Keratinocyte (primary cell): Measurements from ENCODE around the gene LRRC18. TPM values are rescaled to one million over a fixed set of nuclear protein-coding genes. Genes with fewer than 3 reads are reported as not detected.

Experiments
- DNase-seq: peaks from one replicate; pipeline ENCODE4 v3.0.0-alpha.2; 2011; ENCODE audit warnings: low read depth, missing footprints, low spot score
- FAIRE-seq: peaks from 2 replicates; lab custom pipeline; 2011; peaks lifted over from hg19 to GRCh38; lab: Jason Lieb, UNC
- H2AFZ ChIP-seq: 2 replicates; pipeline ENCODE4 v1.6.0; 2012; ENCODE audit warnings: low read length, control low read depth, inconsistent platforms; ENCODE audit not compliant: control insufficient read depth
- H3K27ac ChIP-seq: 2 replicates; pipeline ENCODE4 v1.5.1; 2011; ENCODE audit warnings: low read length; ENCODE audit not compliant: control insufficient read depth, insufficient read depth
- H3K27me3 ChIP-seq: 3 replicates; pipeline ENCODE4 v1.6.0; 2011; ENCODE audit warnings: low read length; ENCODE audit not compliant: control insufficient read depth, insufficient read depth; ENCODE audit errors: extremely low read depth
- H3K36me3 ChIP-seq, 2 experiments: 2 replicates in 1 of 2; 3 replicates in 1 of 2; pipeline ENCODE4 v1.5.1; 2011; ENCODE audit warnings: low read length in 2 of 2, mild to moderate bottlenecking in 1 of 2; ENCODE audit not compliant: control insufficient read depth in 2 of 2, insufficient read depth in 2 of 2; ENCODE audit errors: extremely low read depth in 1 of 2
- H3K4me1 ChIP-seq: 3 replicates; pipeline ENCODE4 v1.5.1; 2011; ENCODE audit warnings: low read length; ENCODE audit not compliant: control insufficient read depth, insufficient read depth; ENCODE audit errors: extremely low read depth
- H3K4me2 ChIP-seq: 3 replicates; pipeline ENCODE4 v1.6.0; 2011; ENCODE audit warnings: low read depth, low read length; ENCODE audit not compliant: control insufficient read depth, insufficient read depth; ENCODE audit errors: extremely low read depth
- H3K4me3 ChIP-seq, 3 experiments: fragments of 200-600 bp in 1 of 3; sonication (generic) in 1 of 3; 2 replicates in 2 of 3; 3 replicates in 1 of 3; pipeline ENCODE4 v1.5.1; 2011 to 2016; ENCODE audit warnings: low read length in 3 of 3, mild to moderate bottlenecking in 3 of 3, control low read depth in 2 of 3, inconsistent platforms in 1 of 3, low read depth in 1 of 3, mixed read lengths in 1 of 3, mixed run types in 1 of 3, moderate library complexity in 1 of 3; ENCODE audit not compliant: control insufficient read depth in 2 of 3, insufficient read depth in 2 of 3; ENCODE audit errors: extremely low read depth in 1 of 3
- H3K79me2 ChIP-seq: 2 replicates; pipeline ENCODE4 v1.6.0; 2012; ENCODE audit warnings: low read length; ENCODE audit not compliant: control insufficient read depth, insufficient read depth
- H3K9ac ChIP-seq: 3 replicates; pipeline ENCODE4 v1.6.0; 2011; ENCODE audit warnings: low read length; ENCODE audit not compliant: control insufficient read depth, insufficient read depth; ENCODE audit errors: extremely low read depth
- H3K9me1 ChIP-seq: 3 replicates; pipeline ENCODE4 v1.6.0; 2011; ENCODE audit warnings: low read length; ENCODE audit not compliant: control insufficient read depth, insufficient read depth; ENCODE audit errors: extremely low read depth
- H3K9me3 ChIP-seq: 2 replicates; pipeline ENCODE4 v1.5.1; 2012; ENCODE audit warnings: low read depth, low read length; ENCODE audit not compliant: control insufficient read depth
- H4K20me1 ChIP-seq: 3 replicates; pipeline ENCODE4 v1.6.0; 2011; ENCODE audit warnings: low read length; ENCODE audit not compliant: control insufficient read depth, insufficient read depth; ENCODE audit errors: extremely low read depth
- CTCF ChIP-seq, 3 experiments: IDR thresholded peaks in 1 of 3; conservative IDR thresholded peaks in 1 of 3; optimal IDR thresholded peaks in 1 of 3; 2 replicates in 2 of 3; 3 replicates in 1 of 3; pipeline versions ENCODE3 to v1.5.1; 2011; ENCODE audit warnings: low read length in 3 of 3, mild to moderate bottlenecking in 3 of 3, moderate library complexity in 2 of 3, control low read depth in 1 of 3, inconsistent platforms in 1 of 3; ENCODE audit not compliant: insufficient read depth in 2 of 3; ENCODE audit errors: extremely low read depth in 1 of 3
- EZH2 ChIP-seq: IDR thresholded peaks from one replicate; pipeline ENCODE4 v1.6.1; 2012; ENCODE audit warnings: inconsistent platforms, mild to moderate bottlenecking, low read length, moderate library complexity
- dilution Hi-C: fragments of 300-500 bp; cut with MboI; formaldehyde crosslinking; loops from one replicate; pipeline ENCODE4 v1.7.0; 2020; ENCODE audit warnings: low sequenced_read_pairs; ENCODE audit not compliant: extremely low pct_ligation_motif_present
- polyA plus RNA-seq, 5 experiments: library from polyadenylated mRNA; depleted of rRNA in 3 of 5; stranded (reverse) in 3 of 5; stranded (forward) in 1 of 5; unstranded in 1 of 5; fragments of >200 nt; gene quantifications; 1 replicate in 1 of 5; 2 replicates in 3 of 5; 3 replicates in 1 of 5; pipeline versions ENCODE4 v1.2.1 to v1.2.3, GENCODE V29; 2011 to 2012; ENCODE audit warnings: missing spikeins in 2 of 5, low read depth in 1 of 5, low replicate concordance in 1 of 5

Gene LRRC18
- polyA plus RNA-seq, 1 donor (not counting 4 experiments of a cell fraction or from before 2014, with no cell fraction given), result not detected

- TF ChIP-seq EZH2 (no peak), CTCF (optimal IDR thresholded peaks at IDR 0.05 in 1 of 3, IDR thresholded peaks at IDR 0.05 in 1 of 3, conservative IDR thresholded peaks at IDR 0.05 in 1 of 3; ENCODE audit: extremely low read depth in 1 of 3, insufficient read depth in 2 of 3, low read length in 3 of 3) (no peak)
- H3K9me1 ChIP-seq, result no peaks in the 10 kb centered on the region
- no peaks in the 10 kb centered on the region for H3K9me3 ChIP-seq
- no peak for FAIRE-seq
- H3K4me2 ChIP-seq, result no peak overlapping the region
- H3K4me3 ChIP-seq, result no peak overlapping the region
- no peaks in the 10 kb centered on the region for H3K79me2 ChIP-seq
- no peak overlapping the region for H3K27ac ChIP-seq
- no peak overlapping the region for H2AFZ ChIP-seq
- DNase-seq, result no peak
- H3K9ac ChIP-seq, result no peak overlapping the region
- no peaks in the 10 kb centered on the region for H4K20me1 ChIP-seq
- no peaks in the 10 kb centered on the region for H3K36me3 ChIP-seq
- peaks cover 3% of the 10 kb centered on the region for H3K27me3 ChIP-seq
- dilution Hi-C loops, result no loop called here
- no peaks in the 10 kb centered on the region for H3K4me1 ChIP-seq
Observed at GRCh38 chr10:48970046-48970445, 30.4 kb upstream of the LRRC18 start.

GRCh38 chr10:48968036-48968435 lies 28.4 kb upstream of the LRRC18 start:
- H3K79me2 ChIP-seq, result no peaks in the 10 kb centered on the region
- H3K36me3 ChIP-seq, result no peaks in the 10 kb centered on the region
- H3K27ac ChIP-seq, result no peak overlapping the region
- no peak overlapping the region for H3K9ac ChIP-seq
- TF ChIP-seq CTCF (optimal IDR thresholded peaks at IDR 0.05 in 1 of 3, IDR thresholded peaks at IDR 0.05 in 1 of 3, conservative IDR thresholded peaks at IDR 0.05 in 1 of 3; ENCODE audit: extremely low read depth in 1 of 3, insufficient read depth in 2 of 3, low read length in 3 of 3) (no peak), EZH2 (no peak)
- no peaks in the 10 kb centered on the region for H3K9me1 ChIP-seq
- no peaks in the 10 kb centered on the region for H3K4me1 ChIP-seq
- dilution Hi-C loops, result no loop called here
- H3K27me3 ChIP-seq, result no peaks in the 10 kb centered on the region
- H2AFZ ChIP-seq, result no peak overlapping the region
- no peak overlapping the region for H3K4me3 ChIP-seq
- H3K4me2 ChIP-seq, result no peak overlapping the region
- H3K9me3 ChIP-seq, result no peaks in the 10 kb centered on the region
- no peak for DNase-seq
- FAIRE-seq, result no peak
- H4K20me1 ChIP-seq, result no peaks in the 10 kb centered on the region
